Measurements from ENCODE around the gene MOXD1. TPM values are rescaled to one million over a fixed set of nuclear protein-coding genes. Genes with fewer than 3 reads are reported as not detected.

MOXD1 gene
- total and polyA plus RNA-seq, 8 donors, result 2.1 to 16.9 (median 3.9) TPM

GRCh38 chr6:132405143-132405915, 4.1 kb upstream of the MOXD1 start:
- no peak overlapping the region for H3K4me3 ChIP-seq
- peaks cover 0 to 35% (median 18%) of the 10 kb centered on the region in 3 donors for H3K27me3 ChIP-seq
- WGBS, 5 donors, result 51 to 69% (median 63%) methylated on average over 2 of the region's 2 CpGs
- DNase-seq, result no peak
- H3K4me1 ChIP-seq, result peaks cover 9 to 16% (median 11%) of the 10 kb centered on the region in 4 donors
- no peaks in the 10 kb centered on the region for H3K36me3 ChIP-seq
- no peak for TF ChIP-seq POLR2AphosphoS5 (IDR thresholded peaks at IDR 0.05)
- TF ChIP-seq EP300 (IDR thresholded peaks at IDR 0.05), result no peak
- TF ChIP-seq POLR2A (IDR thresholded peaks at IDR 0.05), result no peak
- TF ChIP-seq CTCF (IDR thresholded peaks at IDR 0.05), result no peak
- no peaks in the 10 kb centered on the region for H3K9me3 ChIP-seq
- intact Hi-C loops (cut with DNase I; ENCODE audit: low total_unique reads), result no loop called here
- no peak overlapping the region for H3K27ac ChIP-seq

GRCh38 chr6:132404736-132405135, 3.5 kb upstream of the MOXD1 start:
- 29 to 38% (median 34%) methylated on average over 3 of the region's 3 CpGs for WGBS, 5 donors
- no peak overlapping the region for H3K27ac ChIP-seq

GRCh38 chr6:132404330-132404729, 3.1 kb upstream of the MOXD1 start:
- no peak for DNase-seq
- intact Hi-C loops (cut with DNase I; ENCODE audit: low total_unique reads), result no loop called here
- 46 to 66% (median 53%) methylated on average over 2 of the region's 2 CpGs for WGBS, 5 donors
- Histone ChIP-seq H3K27ac (no peak overlapping the region), H3K4me3 (no peak overlapping the region), H3K36me3 (no peaks in the 10 kb centered on the region), H3K27me3 (peaks cover 0 to 39% (median 20%) of the 10 kb centered on the region in 3 donors), H3K4me1 (peaks cover 9 to 16% (median 12%) of the 10 kb centered on the region in 4 donors), H3K9me3 (no peaks in the 10 kb centered on the region)
- TF ChIP-seq CTCF (IDR thresholded peaks at IDR 0.05) (no peak), POLR2A (IDR thresholded peaks at IDR 0.05) (no peak), EP300 (IDR thresholded peaks at IDR 0.05) (no peak), POLR2AphosphoS5 (IDR thresholded peaks at IDR 0.05) (no peak)

More at GRCh38 chr6:132404736-132405135, 3.5 kb upstream of the MOXD1 start:
- no peak for TF ChIP-seq EP300 (IDR thresholded peaks at IDR 0.05)
- TF ChIP-seq POLR2AphosphoS5 (IDR thresholded peaks at IDR 0.05), result no peak
- TF ChIP-seq POLR2A (IDR thresholded peaks at IDR 0.05), result no peak
- TF ChIP-seq CTCF (IDR thresholded peaks at IDR 0.05), result no peak
- Histone ChIP-seq H3K4me1 (peaks cover 9 to 16% (median 12%) of the 10 kb centered on the region in 4 donors), H3K36me3 (no peaks in the 10 kb centered on the region), H3K4me3 (no peak overlapping the region), H3K9me3 (no peaks in the 10 kb centered on the region), H3K27me3 (peaks cover 0 to 39% (median 20%) of the 10 kb centered on the region in 3 donors)
- no peak for DNase-seq
- intact Hi-C loops (cut with DNase I; ENCODE audit: low total_unique reads), result no loop called here

GRCh38 chr6:132401618-132402285, 477 bp upstream of the MOXD1 start:
- peaks cover 0 to 39% (median 20%) of the 10 kb centered on the region in 3 donors for H3K27me3 ChIP-seq
- peaks cover 9 to 16% (median 12%) of the 10 kb centered on the region in 4 donors for H3K4me1 ChIP-seq
- H3K9me3 ChIP-seq, result no peaks in the 10 kb centered on the region
- peak overlapping the region in 3 of 5 donors; percentile 53 to 74 (median 66) for H3K27ac ChIP-seq
- H3K36me3 ChIP-seq, result no peaks in the 10 kb centered on the region
- peak overlapping the region; percentile 64 to 89 (median 80) for H3K4me3 ChIP-seq
- WGBS, 5 donors, result 9 to 22% (median 11%) methylated on average over 21 to 35 of the region's 35 CpGs
- TF ChIP-seq CTCF (IDR thresholded peaks at IDR 0.05), result no peak
- no peak for TF ChIP-seq POLR2AphosphoS5 (IDR thresholded peaks at IDR 0.05)
- TF ChIP-seq POLR2A (IDR thresholded peaks at IDR 0.05), result no peak
- TF ChIP-seq EP300 (IDR thresholded peaks at IDR 0.05), result no peak
- peak in 1 of 2 donors; percentile 37 for DNase-seq
- intact Hi-C loops (cut with DNase I; ENCODE audit: low total_unique reads), result no loop called here

Data from stomach (tissue), 9 donors.